ENCODE data around the gene SLC22A14.

SLC22A14 gene

DNA sequence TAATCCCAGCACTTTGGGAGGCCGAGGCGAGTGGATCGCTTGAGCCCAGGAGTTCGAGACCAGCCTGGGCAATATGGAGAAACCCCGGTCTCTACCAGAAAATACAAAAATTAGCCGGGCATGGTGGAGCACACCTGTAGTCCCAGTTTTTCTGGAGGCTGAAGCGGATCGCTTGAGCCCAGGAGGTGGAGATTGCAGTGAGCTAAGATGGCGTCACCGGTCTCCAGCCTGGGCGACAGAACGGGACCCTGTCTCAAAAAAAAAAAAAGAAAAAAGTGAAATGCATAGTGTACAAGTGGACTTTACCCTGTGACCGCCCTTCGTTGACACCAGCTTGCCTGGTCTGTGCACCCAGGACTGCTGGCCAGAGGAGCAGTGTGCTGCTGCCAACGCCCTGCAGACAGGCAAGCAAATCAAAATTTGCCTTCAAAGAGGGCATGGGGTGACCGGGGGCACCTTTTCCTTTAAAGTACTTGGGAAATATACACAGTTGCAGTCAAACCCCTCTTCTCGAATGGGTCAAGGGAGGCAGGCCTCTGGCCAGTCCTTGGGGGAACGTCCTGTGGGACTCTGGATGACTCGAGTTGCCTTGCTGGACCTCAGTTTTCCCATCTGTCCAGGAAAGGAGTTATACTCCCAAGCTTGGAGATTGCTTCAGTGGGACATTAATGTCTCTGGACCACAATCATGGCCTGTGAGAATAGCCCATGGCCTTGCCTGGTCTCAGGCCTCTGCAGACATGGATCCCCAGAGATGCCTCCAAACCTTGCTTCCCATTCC, 65.5 kb downstream of the SLC22A14 start:
- no peak for DNase-seq

DNA sequence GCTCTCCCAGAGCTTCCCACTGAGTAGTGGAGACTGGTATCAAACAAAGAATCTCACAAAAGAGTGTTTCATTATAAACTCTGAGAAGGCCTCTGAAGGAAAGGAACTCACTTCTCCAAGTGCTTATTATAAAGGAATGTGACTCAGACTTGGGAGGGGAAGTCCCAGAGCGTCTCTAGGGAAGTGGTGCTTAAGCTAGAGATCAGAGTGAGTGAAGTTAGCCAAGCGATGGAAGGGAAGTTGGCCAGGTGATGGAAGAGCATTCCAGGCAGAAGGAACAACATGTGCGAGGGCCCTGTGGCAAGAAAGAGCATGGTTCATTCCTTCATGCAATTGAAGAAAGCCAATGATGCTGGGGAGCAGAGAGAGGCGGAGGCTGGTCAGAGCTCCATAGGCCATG, 66.8 kb downstream of the SLC22A14 start:
- DNase-seq: no peak

DNA sequence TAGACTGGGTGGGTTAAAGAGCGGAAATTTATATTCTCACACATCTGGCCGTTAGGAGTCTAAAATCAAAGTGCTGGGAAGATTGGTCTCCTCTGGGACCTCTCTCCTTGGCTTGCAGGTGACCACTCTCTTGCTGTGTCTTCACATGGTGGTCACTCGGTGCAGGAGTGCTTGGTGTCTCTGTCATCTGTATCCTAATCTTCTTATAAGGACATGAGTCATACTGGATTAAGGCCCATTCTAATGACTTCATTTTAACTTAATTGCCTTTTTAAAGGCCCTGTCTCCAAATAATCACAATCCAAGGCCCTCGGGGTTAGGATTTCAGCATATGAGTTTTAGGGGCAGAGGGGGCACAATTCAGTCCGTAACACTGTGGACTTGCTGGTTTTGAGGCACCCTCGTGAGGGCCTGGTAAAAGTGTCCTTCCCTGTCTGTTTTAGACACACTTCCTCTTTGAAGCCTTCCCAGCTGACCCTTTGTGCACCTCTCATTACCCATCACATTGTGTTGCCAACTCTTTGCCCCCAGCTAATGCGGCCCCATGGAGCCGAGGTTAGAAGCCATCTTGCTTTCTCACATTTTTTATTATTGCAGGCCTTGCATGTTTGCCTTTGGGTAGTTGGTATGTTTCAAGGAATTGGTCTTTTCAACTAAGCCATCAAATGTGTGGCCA, 67.7 kb downstream of the SLC22A14 start:
- DNase-seq: no peak

DNA sequence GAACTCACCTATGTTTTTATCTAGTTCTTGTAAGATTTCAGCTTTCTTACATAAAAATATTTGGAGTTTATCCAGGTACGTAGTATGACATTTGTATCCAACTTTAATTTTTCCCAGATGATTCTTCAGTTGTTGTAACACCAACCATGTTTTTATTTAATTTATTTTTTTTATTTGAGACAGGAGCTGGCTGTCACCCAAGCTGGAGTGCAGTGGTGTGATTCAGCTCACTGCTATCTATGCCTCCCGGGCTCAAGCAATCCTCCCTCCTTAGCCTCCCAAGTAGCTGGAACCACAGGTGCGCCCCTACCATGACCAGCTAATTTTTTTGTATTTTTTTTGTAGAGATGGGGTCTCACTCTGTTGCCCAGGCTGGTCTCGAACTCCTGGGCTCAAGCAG, 71.1 kb downstream of the SLC22A14 start:
- DNase-seq: no peak

DNA sequence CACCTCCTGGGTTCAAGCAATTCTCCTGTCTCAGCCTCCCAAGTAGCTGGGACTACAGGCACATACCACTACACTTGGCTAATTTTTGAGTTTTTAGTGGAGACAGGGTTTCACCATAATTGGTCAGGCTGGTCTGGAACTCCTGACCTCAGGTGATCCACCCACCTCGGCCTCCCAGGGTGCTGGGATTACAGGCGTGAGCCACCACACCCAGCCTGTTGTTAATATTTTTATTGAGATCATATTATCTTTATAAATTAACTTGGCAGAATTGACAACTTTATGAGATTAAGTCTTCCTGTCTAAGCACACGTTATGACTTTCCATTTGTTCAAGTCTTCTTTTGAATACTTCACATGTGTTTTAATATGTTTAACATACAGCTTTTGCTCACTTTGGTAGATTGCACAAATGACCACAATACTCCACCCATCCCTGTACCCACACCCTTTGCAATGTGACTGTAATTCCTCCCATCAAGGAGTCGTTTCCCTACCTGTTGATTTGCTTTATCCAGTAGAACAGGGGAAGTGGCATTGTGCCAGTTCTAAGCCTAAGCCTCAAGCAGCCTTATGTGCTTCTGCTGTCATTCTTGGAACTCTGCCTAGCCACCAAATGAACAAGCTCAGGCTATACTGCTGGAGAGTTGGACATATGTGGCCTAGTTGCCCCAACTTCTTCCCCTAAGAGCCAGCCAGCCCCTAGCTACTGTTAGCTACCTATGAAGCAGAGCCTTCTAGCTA, 72.7 kb downstream of the SLC22A14 start:
- no peak for DNase-seq

DNA sequence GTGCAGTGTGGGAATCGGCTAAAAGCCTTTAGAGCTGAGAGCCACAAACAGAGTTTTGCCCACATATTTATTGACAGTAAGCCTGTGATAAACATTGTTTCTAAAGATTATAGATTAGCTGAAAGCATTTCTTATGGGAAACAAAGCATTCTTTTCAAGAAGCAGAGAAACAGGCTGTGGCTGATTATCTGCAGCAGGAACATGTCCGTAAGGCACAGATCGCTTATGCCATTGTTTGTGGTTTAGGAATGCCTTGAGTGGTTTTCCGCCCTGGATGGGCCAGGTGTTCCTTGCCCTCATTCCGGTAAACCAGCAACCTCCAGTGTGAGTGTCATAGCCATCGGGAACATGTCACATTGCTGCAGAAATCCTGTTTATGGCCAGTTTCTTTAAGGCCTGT, 76.9 kb downstream of the SLC22A14 start:
- no peak for DNase-seq

DNA sequence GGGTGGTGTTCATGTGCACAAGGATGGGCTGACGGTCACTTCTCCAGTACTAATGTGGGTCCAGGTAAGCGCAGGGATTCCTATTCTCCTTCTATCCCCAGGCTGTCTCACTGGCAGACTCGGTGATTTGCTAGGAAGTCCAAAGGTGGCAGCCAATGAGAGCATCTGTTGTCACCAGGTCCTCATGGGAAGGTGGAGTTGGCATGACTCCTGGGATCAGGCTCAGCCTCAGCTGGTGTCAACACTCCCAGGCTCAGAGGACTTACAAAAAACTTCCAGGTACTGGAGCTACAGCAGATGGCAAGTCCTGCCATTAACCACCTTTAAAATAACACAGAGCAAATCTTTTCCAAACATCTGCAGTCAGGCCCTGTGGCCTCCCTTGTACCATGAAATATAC, 78.3 kb downstream of the SLC22A14 start:
- no peak for DNase-seq

DNA sequence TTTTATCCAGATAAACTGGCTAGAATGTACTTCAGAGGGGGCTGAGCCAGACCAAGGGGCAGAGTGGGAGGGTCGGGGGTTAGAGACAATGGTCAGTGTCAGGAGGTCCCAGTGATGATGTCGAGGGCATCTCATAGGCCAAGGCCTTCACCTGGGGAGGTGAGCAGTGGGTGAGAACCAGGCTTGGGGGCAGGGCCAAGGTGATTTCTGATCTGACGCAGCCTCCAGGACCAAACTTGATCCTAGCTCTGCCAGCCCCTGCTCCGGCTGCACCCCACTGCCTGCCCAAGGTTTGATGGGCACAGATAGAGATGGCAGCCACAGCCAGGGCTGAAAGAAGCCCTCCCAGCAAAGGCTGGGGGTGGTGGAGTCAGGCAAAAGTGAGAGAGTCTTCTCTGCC, 79.4 kb downstream of the SLC22A14 start:
- DNase-seq: no peak

DNA sequence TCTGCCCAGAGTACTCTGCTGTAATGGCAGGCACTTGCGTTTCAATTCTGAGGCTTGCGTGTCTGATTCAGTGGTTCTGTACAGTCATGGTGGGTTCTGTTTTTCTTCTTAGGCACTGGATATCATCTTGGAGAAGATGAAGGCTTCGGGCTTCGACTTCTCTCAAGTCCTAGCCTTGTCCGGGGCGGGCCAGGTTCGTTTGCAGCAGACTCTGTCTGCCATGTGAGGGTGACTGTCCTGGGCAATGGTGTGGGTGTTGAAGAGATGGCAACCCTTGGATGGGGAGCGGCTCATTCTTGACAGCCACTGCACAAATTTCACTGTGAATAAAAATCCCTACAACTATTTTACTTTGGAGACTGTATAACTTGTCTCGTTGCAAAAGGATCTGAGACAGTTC, 80.7 kb downstream of the SLC22A14 start:
- no peak for DNase-seq

DNA sequence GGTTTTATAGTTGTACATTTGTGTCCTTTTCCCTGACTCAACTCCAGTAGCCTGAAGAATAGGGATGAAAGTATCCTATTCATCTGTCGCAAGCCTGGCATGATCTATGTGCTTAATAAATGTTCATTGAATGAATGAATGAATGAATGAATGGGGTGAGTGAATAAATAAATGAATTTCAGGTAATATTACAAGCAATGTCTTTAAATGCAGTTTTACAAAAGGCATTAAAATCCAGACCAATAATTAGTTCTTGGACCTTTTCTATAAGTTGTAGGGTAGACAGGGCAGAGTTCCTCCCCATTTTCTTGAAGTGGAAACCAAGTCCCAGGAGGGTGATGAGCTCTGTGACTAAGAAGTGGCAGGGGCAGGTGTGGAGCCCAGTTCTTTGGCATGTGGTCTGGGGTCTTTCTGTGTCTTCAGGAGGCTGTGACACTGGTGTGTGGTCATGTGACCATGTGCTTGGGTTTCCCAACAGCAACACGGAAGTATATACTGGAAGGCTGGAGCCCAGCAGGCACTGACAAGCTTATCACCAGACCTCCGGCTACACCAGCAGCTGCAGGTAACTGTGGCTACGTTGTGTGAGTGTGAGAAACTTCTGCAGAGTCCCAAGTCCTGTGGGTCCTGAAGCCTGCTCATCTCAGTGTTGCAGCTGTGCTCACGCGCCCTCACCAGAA, 82.8 kb downstream of the SLC22A14 start:
- no peak for DNase-seq

DNA sequence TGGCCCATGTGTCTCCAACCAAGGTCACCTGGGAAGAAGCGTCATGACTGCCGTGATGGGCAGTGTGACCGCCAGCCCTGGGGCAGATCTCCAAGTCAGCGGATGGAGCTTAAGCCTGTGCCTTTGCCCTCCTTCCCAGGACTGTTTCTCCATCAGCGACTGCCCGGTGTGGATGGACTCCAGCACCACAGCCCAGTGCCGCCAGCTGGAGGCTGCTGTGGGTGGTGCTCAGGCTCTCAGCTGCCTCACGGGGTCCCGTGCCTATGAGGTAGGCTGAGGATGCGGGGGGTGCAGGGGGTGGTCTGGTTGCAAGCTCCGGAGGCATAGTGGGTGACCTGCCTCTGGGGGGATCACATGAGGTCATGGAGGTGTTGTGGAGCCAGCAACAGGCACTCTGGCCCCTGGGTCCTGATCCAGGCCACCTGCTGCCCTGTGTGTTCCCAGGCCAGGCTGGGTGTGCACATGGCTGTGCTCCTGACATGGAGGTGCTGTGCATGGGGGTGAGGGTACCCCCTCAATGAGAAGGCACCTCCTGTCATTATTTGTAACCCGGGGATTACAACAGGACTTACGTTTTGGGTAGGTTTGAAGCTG, 83.5 kb downstream of the SLC22A14 start:
- no peak for DNase-seq

DNA sequence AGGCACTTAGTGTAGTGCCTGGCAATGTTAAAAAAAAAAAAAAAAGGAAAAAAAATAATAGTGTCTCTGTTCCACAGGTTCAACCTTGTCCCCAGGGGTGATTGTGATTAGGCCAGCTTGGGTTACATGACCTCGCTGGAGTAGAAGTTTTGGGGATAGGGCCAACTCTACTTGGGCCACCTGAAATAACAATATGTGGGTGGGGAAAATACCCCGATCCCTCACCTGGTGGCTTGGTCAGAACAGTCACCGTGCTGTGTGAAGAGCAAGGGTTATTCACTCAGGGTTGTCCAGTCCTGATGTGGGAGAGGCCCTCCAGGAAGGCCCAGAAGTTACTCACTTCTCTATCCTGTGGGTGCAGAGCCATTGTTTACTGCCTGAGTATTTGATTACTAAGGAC, 84.0 kb downstream of the SLC22A14 start:
- DNase-seq: no peak

DNA sequence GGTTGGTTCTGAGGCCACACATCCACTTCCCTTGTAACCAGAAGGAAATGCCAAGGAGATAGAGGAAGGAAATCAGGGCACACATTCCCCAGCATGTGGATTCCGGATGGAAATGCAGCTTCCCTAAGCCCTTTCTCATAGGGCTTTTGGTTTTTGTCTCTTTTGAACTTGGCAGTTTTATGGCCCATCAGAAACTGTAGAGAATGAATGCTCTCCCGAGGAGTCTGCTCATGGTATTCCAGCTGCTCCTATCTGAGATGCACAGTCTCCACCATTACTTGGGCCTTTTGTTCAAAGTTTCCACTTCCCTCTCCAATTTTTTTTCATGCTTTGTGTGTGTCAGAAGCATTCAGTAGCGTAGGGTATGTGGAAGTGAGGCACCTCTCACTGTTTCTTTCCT, 85.7 kb downstream of the SLC22A14 start:
- no peak for DNase-seq
